ENCODE measurements around the gene MYO3B. TPM values are rescaled to one million over a fixed set of nuclear protein-coding genes. Genes with fewer than 3 reads are reported as not detected.

Gene MYO3B
- total RNA-seq, 1 experiment from 2014 or later: 0.63 TPM

GRCh38 chr2:170571612-170572011 lies 393.7 kb downstream of the MYO3B start:
- peaks cover 5% of the 10 kb centered on the region; the same call in 1 of the 2 replicates for H3K27me3 Mint-ChIP-seq (ENCODE audit: low read depth)
- Histone ChIP-seq H3K4me1 (ENCODE audit: insufficient read depth, low read length) (no peaks in the 10 kb centered on the region), H3K4ac (ENCODE audit: low read depth, low read length) (no peak overlapping the region), H2BK12ac (ENCODE audit: insufficient read length, low read depth, low read length) (no peak overlapping the region), H3K27ac (ENCODE audit: insufficient read length, low read depth, low read length) (no peak overlapping the region), H4K5ac (ENCODE audit: insufficient read length, low read depth, low read length) (no peak overlapping the region), H3K27me3 (ENCODE audit: insufficient read depth, low read length) (no peaks in the 10 kb centered on the region), H4K8ac (replicated peaks; ENCODE audit: insufficient read length, low read depth, low read length) (no peak overlapping the region), H2BK5ac (ENCODE audit: insufficient read length, low read length) (no peak overlapping the region), H4K20me1 (ENCODE audit: control insufficient read depth, insufficient read depth, insufficient read length) (no peaks in the 10 kb centered on the region), H2BK120ac (ENCODE audit: low read depth, low read length, poor library complexity, severe bottlenecking) (no peak overlapping the region), H3K4me2 (ENCODE audit: insufficient read depth, insufficient read length, low read length) (no peak overlapping the region), H3K14ac (ENCODE audit: insufficient read depth, low read length) (no peak overlapping the region), H3K18ac (ENCODE audit: insufficient read length, low read depth, low read length) (no peak overlapping the region), H3K56ac (ENCODE audit: insufficient read length, low read depth, low read length) (no peak overlapping the region), H2BK15ac (ENCODE audit: low read depth, low read length) (no peak overlapping the region), H3K23ac (ENCODE audit: insufficient read length, low read depth, low read length) (no peak overlapping the region), H2BK20ac (ENCODE audit: low read depth, low read length, poor library complexity, severe bottlenecking) (no peak overlapping the region), H2AFZ (ENCODE audit: low read length) (no peak overlapping the region), H3K23me2 (ENCODE audit: insufficient read length, low read depth, low read length, poor library complexity, severe bottlenecking) (no peaks in the 10 kb centered on the region), H3K9ac (ENCODE audit: extremely low read depth, insufficient read length, low read length) (no peak overlapping the region), H3K79me2 (ENCODE audit: insufficient read depth, low read length) (no peaks in the 10 kb centered on the region), H2AK5ac (ENCODE audit: insufficient read length, low read length) (no peak overlapping the region), H3K79me1 (ENCODE audit: insufficient read depth, low read depth, low read length, poor library complexity, severe bottlenecking) (no peaks in the 10 kb centered on the region), H3T11ph (ENCODE audit: low read length) (no peak overlapping the region), H3K9me3 (ENCODE audit: control insufficient read depth, low read depth, low read length) (no peaks in the 10 kb centered on the region), H4K91ac (ENCODE audit: insufficient read length, low read depth, low read length) (no peak overlapping the region)
- no peak for DNase-seq
- peaks cover 7 to 11% of the 10 kb centered on the region in 2 experiments for H3K4me1 Mint-ChIP-seq
- no peak for TF ChIP-seq CTCF (conservative IDR thresholded peaks at IDR 0.05)
- H3K4me3 Mint-ChIP-seq: no peak overlapping the region
- H3K36me3 Mint-ChIP-seq (ENCODE audit: insufficient read depth in 1 of 3, low read depth in 3 of 3): no peaks in the 10 kb centered on the region
- H3K9me3 Mint-ChIP-seq: no peaks in the 10 kb centered on the region
- WGBS (ENCODE audit: extremely low coverage, insufficient read length, low lambda C conversion rate): no CpG with 5 or more reads among the region's 1 CpG
- H3K27ac Mint-ChIP-seq: no peak overlapping the region

Measured in H9 (cell line).